Measurements from ENCODE around the gene XAGE1A. TPM values are rescaled to one million over a fixed set of nuclear protein-coding genes. Genes with fewer than 3 reads are reported as not detected.
"Not testable (repeated sequence)": the region's sequence is repeated elsewhere in the genome, so short reads cannot be mapped to it uniquely, and the experiment has no call there.

The XAGE1A gene
- total RNA-seq, 1 donor from 2014 or later: 0.75 TPM

GRCh38 chrX:52541051-52541450 is 45.4 kb downstream of the XAGE1A start:
- DNase-seq; intact Hi-C loops (cut with DNase I); H3K9me3 ChIP-seq; H3K27ac ChIP-seq; ATAC-seq; H3K27me3 ChIP-seq; H3K4me1 ChIP-seq; H3K4me3 ChIP-seq; H3K36me3 ChIP-seq: not testable (repeated sequence)

- TF ChIP-seq, protein P1, sequence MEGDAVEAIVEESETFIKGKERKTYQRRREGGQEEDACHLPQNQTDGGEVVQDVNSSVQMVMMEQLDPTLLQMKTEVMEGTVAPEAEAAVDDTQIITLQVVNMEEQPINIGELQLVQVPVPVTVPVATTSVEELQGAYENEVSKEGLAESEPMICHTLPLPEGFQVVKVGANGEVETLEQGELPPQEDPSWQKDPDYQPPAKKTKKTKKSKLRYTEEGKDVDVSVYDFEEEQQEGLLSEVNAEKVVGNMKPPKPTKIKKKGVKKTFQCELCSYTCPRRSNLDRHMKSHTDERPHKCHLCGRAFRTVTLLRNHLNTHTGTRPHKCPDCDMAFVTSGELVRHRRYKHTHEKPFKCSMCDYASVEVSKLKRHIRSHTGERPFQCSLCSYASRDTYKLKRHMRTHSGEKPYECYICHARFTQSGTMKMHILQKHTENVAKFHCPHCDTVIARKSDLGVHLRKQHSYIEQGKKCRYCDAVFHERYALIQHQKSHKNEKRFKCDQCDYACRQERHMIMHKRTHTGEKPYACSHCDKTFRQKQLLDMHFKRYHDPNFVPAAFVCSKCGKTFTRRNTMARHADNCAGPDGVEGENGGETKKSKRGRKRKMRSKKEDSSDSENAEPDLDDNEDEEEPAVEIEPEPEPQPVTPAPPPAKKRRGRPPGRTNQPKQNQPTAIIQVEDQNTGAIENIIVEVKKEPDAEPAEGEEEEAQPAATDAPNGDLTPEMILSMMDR (IDR thresholded peaks at IDR 0.05): no peak
- ATAC-seq: no peak
- intact Hi-C loops (cut with DNase I): no loop called here
Measured at GRCh38 chrX:52542311-52542710, 46.7 kb downstream of the XAGE1A start.

DNA sequence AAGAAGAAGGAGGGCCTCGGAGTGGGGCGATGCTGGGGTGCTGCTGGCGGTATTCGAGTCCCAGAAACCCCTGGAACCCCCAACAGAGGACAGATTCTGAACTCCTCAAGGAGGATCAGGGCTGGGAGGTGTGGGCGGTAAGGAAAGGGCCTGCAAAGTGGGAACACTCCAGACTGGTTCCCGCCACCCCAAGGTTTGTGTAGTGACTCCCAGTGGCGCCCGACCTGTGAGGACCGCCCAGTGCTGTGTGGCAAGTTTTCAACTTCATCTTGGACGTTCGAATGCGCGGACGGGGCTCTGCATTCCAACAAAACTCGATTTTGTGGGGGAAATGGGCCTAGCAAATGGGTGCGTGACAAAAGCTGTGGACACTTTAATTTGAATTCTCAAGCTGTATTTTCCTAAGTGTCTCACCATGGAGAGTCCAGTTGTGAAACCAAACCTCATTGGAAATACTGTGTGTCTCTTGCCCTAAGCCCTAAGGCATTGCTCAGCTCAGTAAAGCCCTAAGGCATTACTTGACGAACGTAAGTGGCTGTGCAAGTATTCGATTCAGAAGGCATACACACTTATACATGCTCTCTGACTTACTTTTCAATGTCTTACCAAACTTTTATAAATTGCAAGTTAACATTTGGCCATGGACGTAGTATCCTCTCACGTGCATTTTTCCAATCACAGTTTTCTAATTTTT is 48.7 kb downstream of the XAGE1A start:
- H3K4me3 ChIP-seq: no peak overlapping the region
- TF ChIP-seq, protein P1 (IDR thresholded peaks at IDR 0.05): no peak
- no peak overlapping the region for H3K27ac ChIP-seq
- DNase-seq: no peak
- H3K4me1 ChIP-seq: no peaks in the 10 kb centered on the region
- no peaks in the 10 kb centered on the region for H3K36me3 ChIP-seq
- no peaks in the 10 kb centered on the region for H3K27me3 ChIP-seq
- ATAC-seq: no peak
- no peaks in the 10 kb centered on the region for H3K9me3 ChIP-seq
- intact Hi-C loops (cut with DNase I): no loop called here

More at GRCh38 chrX:52542311-52542710, 46.7 kb downstream of the XAGE1A start:
- no peak for DNase-seq
- no peak overlapping the region for H3K4me3 ChIP-seq
- H3K36me3 ChIP-seq: no peaks in the 10 kb centered on the region
- no peaks in the 10 kb centered on the region for H3K4me1 ChIP-seq
- H3K27me3 ChIP-seq: no peaks in the 10 kb centered on the region
- no peaks in the 10 kb centered on the region for H3K9me3 ChIP-seq
- no peak overlapping the region for H3K27ac ChIP-seq

- intact Hi-C loops (cut with DNase I); ATAC-seq; H3K4me3 ChIP-seq: not testable (repeated sequence)
Measured at GRCh38 chrX:52548769-52549168, 53.2 kb downstream of the XAGE1A start.

More at GRCh38 chrX:52548769-52549168, 53.2 kb downstream of the XAGE1A start:
- not testable (repeated sequence) for H3K4me1 ChIP-seq, H3K27ac ChIP-seq, H3K27me3 ChIP-seq, H3K9me3 ChIP-seq, H3K36me3 ChIP-seq, DNase-seq

Other genes with a start within 250 kb of the XAGE1A start
- gene XAGE2, start 126.8 kb upstream of the XAGE1A start, total RNA-seq: 5.2 TPM
- gene XAGE1B, start 21.3 kb downstream of the XAGE1A start, total RNA-seq: 1.2 TPM
- gene SSX7, start 159.1 kb downstream of the XAGE1A start, total RNA-seq: not detected
- not detected for gene SSX2, start 211.4 kb downstream of the XAGE1A start, total RNA-seq

Data from upper lobe of right lung (tissue), 1 donor.